Measurements from ENCODE around the gene TYW1. TPM values are rescaled to one million over a fixed set of nuclear protein-coding genes. Genes with fewer than 3 reads are reported as not detected.
"Not testable (repeated sequence)": the region's sequence is repeated elsewhere in the genome, so short reads cannot be mapped to it uniquely, and the experiment has no call there.

The TYW1 gene, protein sequence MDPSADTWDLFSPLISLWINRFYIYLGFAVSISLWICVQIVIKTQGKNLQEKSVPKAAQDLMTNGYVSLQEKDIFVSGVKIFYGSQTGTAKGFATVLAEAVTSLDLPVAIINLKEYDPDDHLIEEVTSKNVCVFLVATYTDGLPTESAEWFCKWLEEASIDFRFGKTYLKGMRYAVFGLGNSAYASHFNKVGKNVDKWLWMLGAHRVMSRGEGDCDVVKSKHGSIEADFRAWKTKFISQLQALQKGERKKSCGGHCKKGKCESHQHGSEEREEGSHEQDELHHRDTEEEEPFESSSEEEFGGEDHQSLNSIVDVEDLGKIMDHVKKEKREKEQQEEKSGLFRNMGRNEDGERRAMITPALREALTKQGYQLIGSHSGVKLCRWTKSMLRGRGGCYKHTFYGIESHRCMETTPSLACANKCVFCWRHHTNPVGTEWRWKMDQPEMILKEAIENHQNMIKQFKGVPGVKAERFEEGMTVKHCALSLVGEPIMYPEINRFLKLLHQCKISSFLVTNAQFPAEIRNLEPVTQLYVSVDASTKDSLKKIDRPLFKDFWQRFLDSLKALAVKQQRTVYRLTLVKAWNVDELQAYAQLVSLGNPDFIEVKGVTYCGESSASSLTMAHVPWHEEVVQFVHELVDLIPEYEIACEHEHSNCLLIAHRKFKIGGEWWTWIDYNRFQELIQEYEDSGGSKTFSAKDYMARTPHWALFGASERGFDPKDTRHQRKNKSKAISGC
- total RNA-seq (2014; rRNA removed; shearing (Covaris generic)), result 16.6 and 17.9 TPM in 2 replicates

DNA sequence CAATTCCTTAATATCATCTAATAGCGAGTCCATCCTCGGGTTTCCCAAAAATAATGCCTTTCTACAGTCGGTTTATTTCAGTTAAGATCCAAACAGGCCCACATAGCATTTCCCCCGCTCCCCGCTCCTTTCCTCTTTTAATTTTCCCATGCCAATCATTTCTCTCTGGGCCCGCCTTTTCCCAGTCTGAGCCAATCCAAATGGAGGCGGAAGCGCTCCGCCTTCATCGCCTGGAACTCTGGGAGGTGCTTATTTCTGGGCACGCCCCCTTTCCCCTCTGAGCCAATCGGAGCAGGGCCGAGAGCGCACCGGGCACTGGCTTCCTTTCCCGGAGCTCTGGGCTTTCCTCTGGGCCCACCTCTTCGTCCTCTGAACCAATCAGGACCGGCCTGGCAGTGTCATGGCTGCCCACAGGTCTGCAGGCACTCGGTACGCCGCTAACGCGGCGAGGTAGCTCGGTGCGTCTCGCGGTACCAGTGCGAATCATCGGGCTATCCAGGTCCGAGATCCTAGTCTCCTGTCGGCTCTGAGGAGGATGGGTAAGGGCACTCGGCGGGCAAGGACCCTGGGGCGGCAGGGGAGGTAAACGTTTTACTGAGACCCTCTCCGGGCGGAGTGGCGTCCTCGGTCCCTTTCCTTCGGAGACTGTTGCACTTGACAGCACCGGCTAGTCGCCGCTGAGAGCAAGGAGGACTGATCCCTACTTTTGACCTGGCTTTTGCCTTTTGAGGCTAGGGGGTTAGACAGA, at the start of gene TYW1:
Gene TYW1, plus strand, starts transcription at position 390 of the 748 bp plus-strand sequence. Its CDS starts 146 bp downstream, at position 536.
- H3K36me3 ChIP-seq (replicated peaks; ENCODE audit: control insufficient read depth, insufficient read depth, low read length); H3K27me3 ChIP-seq (ENCODE audit: control insufficient read depth, insufficient read depth, low read length): not testable (repeated sequence)
- peak; percentile 84 for DNase-seq
- peak within 1 kb of the TSS; percentile 72 for H3K4me3 ChIP-seq (ENCODE audit: insufficient read depth, low read depth, low read length)

DNA sequence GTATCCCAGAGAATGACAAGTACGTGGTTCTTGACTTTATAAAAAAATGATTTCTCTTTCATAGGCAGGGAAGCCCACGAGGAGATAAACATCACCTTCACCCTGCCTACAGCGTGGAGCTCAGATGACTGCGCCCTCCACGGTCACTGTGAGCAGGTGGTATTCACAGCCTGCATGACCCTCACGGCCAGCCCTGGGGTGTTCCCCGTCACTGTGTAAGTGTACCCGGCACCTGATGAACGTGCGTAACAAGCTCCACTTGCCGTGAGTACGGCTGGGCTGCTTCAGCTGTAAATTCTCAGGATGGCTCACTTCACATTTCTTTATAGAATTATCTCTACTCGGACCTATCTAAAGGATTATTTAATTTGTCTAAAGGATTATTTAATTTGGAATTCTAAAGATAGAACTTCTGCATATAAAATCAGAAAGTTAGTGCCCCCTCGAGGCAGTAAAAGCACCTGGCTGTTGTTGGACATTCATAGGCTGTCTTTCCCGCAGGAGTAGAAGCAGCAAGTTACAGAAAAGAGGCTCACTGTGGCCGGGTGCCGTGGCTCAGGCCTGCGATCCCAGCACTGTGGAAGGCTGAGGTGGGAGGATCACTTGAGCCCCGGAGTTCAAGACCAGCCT, 48.0 kb upstream of the TYW1 start:
- no peaks in the 10 kb centered on the region for H3K27me3 ChIP-seq (ENCODE audit: control insufficient read depth, insufficient read depth, low read length)
- H3K4me3 ChIP-seq (ENCODE audit: insufficient read depth, low read depth, low read length), result no peak overlapping the region
- peaks cover 20% of the 10 kb centered on the region for H3K36me3 ChIP-seq (replicated peaks; ENCODE audit: control insufficient read depth, insufficient read depth, low read length)
- DNase-seq, result no peak

DNA sequence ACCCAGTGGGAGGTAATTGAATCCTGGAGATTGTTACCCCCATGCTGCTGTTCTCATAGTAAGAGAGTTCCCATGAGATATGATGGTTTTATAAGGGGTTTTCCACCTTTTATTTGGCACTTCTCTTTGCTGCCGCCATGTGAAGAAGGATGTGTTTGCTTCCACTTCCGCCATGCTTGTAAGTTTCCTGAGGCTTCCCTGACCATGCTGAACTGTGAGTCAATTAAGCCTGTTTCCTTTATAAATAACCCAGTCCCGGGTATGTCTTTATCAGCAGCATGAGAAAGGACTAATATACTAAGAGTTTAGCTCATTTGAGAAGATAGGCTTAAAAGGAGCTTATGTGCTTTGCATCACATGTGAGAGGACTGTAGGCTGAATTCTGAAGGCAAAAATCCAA, 46.3 kb upstream of the TYW1 start:
- no peaks in the 10 kb centered on the region for H3K27me3 ChIP-seq (ENCODE audit: control insufficient read depth, insufficient read depth, low read length)
- H3K4me3 ChIP-seq (ENCODE audit: insufficient read depth, low read depth, low read length), result no peak overlapping the region
- peaks cover 19% of the 10 kb centered on the region for H3K36me3 ChIP-seq (replicated peaks; ENCODE audit: control insufficient read depth, insufficient read depth, low read length)
- no peak for DNase-seq

DNA sequence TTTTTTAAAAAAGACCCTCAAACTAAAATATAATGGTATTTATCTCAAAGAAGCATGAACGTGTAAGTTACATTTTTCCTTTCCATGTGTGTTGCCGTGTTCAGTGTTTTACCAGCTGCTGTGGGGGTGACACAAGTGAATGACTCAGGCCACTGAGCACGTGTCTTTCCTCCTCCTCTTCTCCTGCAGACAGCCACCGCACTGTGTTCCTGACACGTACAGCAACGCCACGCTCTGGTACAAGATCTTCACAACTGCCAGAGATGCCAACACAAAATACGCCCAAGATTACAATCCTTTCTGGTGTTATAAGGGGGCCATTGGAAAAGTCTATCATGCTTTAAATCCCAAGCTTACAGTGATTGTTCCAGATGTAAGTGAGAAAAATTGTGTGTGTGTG, 45.9 kb upstream of the TYW1 start:
- Histone ChIP-seq H3K27me3 (ENCODE audit: control insufficient read depth, insufficient read depth, low read length) (no peaks in the 10 kb centered on the region), H3K4me3 (ENCODE audit: insufficient read depth, low read depth, low read length) (no peak overlapping the region), H3K36me3 (replicated peaks; ENCODE audit: control insufficient read depth, insufficient read depth, low read length) (peaks cover 20% of the 10 kb centered on the region)
- no peak for DNase-seq

DNA sequence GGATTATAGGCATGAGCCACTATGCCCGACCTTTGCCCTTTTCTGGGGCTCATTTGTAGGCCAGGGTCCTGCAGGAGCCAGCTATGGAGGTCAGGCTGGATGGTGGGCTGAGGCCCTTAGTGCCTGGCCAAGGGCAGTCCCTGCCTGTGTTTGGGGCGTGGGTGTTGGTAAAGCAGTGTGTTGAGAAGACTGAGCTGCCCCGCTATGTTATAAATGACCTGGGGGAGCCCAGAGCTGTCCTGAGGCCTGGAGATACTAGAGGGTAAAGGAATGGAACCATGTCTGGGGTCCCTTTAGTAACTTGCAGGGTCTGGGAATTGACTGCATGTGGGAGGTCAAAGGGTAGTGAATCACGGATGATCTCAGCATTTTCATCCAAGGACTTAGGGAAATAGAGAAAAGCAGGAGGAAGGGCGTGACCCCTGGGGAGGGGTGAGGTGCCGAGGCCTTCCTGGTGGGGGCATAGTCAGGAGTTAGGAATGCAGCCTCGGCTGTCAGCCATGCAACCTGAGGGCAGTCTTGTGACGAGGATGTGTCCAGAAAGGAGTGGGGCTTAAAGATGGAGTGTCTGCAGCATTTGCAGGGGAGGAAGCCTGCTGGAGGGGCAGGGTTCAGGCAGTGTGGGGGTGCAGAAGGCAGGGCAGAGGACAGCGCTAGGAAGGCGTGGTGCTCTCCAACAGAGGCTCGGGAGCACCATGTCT, 44.1 kb upstream of the TYW1 start:
- peaks cover 22% of the 10 kb centered on the region for H3K36me3 ChIP-seq (replicated peaks; ENCODE audit: control insufficient read depth, insufficient read depth, low read length)
- H3K4me3 ChIP-seq (ENCODE audit: insufficient read depth, low read depth, low read length), result no peak overlapping the region
- H3K27me3 ChIP-seq (ENCODE audit: control insufficient read depth, insufficient read depth, low read length), result no peaks in the 10 kb centered on the region
- DNase-seq, result peak; percentile 41

DNA sequence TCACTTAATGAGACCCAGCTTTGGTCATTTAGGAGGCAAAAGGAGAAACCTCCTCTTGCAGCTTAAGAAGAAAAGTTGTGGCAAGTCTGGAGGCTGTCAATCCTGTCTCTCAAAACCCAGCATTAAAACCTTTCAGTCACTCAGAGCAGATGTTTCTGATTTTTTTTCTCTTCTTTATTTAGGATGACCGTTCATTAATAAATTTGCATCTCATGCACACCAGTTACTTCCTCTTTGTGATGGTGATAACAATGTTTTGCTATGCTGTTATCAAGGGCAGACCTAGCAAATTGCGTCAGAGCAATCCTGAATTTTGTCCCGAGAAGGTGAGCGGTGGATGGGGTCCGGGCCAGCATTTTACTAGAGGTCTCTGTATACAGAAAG, 43.6 kb upstream of the TYW1 start:
- H3K4me3 ChIP-seq (ENCODE audit: insufficient read depth, low read depth, low read length), result no peak overlapping the region
- H3K27me3 ChIP-seq (ENCODE audit: control insufficient read depth, insufficient read depth, low read length), result no peaks in the 10 kb centered on the region
- no peak for DNase-seq
- H3K36me3 ChIP-seq (replicated peaks; ENCODE audit: control insufficient read depth, insufficient read depth, low read length), result peaks cover 25% of the 10 kb centered on the region

DNA sequence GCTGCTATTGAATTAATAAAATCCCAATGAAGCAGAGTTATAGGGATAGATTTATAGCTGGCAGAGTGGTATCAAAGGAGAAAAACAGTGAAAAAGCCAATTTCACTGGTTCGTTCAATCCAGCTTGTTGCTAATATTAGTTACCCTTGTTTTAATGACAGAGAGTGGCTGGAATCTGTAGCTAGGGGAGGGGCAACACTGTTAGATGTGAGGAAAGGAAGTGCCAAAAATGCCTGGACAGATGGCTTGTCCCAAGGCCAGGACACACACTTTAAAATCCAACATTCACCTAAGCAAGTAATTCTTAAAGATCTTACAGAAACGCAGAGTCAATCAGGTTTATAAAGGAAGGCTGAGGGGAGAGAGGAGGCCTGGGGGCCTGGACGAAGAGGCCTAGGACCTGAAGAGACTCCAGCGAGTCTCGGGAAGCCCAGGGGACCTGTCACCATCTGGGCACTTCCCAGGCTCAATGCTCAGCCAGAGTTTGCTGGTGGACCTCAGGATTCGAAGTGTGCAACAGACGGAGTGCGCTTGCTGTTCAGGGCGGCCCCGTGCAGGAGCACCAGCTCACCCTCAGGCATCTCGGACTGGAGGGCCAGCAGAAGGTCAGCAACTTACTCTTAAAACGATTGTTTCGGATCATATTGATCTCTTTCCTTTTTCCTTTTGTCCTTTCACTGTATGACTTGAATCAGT, 38.9 kb upstream of the TYW1 start:
- DNase-seq, result no peak
- H3K27me3 ChIP-seq (ENCODE audit: control insufficient read depth, insufficient read depth, low read length), result no peaks in the 10 kb centered on the region
- H3K36me3 ChIP-seq (replicated peaks; ENCODE audit: control insufficient read depth, insufficient read depth, low read length), result peaks cover 14% of the 10 kb centered on the region
- H3K4me3 ChIP-seq (ENCODE audit: insufficient read depth, low read depth, low read length), result no peak overlapping the region

DNA sequence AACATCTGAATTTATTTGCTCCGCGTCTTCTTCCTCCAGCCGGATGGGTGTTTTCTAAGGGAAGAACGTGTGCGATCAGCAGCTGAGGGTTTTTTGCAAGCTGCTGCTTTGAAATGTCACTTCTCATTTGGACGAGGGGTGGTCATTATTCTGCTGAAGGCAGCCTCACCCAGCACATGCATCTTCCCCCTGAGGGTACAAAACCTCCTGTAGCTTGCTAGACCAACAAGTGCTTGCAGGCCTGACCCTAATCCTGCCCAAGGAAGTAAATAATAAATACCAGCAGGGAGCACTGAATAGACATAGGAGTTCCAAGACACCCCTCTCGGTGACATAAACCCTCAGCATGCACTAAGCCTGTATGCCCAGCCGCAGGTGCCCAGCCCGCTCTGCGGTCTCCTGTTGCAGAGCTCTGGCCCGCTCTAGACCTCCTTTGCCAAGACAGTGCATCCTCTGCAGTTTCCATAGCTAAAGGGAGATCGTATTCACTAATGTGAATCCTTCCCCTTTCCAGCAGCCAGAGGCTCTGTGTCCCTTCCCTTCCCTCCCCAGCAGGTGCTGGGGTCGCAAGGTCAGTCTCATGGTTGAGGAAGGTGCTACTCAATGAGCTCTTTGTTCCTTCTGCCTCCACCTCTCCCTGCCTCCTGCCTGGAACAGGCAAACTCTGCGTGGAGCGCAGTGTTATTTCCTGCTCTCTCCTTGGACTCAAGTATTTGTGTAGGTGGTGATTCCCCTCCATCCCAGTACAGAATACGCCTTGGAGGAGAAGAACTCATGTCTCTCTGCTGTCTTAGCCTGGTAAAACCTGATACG, 37.9 kb upstream of the TYW1 start:
- Histone ChIP-seq H3K27me3 (ENCODE audit: control insufficient read depth, insufficient read depth, low read length) (no peaks in the 10 kb centered on the region), H3K36me3 (replicated peaks; ENCODE audit: control insufficient read depth, insufficient read depth, low read length) (peaks cover 12% of the 10 kb centered on the region), H3K4me3 (ENCODE audit: insufficient read depth, low read depth, low read length) (no peak overlapping the region)
- DNase-seq, result no peak

DNA sequence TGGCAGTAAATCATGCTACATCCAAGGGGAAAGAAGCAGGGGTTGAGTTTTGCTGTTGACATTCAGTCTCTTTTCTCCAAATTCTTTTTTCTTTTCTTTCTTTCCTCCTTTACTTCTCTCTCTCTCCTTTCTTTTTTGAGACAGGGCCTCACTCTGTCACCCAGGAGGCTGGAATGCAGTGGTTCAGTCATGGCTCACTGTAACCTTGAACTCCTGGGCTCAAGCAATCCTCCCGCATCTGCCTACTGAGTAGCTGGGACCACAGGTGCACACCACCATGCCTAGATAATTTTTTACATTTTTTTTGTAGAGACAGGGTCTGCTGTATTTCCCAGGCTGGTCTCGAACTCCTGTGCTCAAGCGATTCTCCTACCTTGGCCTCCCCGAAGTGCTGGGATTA, 36.4 kb upstream of the TYW1 start:
- H3K27me3 ChIP-seq (ENCODE audit: control insufficient read depth, insufficient read depth, low read length), result no peaks in the 10 kb centered on the region
- peaks cover 11% of the 10 kb centered on the region for H3K36me3 ChIP-seq (replicated peaks; ENCODE audit: control insufficient read depth, insufficient read depth, low read length)
- DNase-seq, result no peak
- no peak overlapping the region for H3K4me3 ChIP-seq (ENCODE audit: insufficient read depth, low read depth, low read length)

DNA sequence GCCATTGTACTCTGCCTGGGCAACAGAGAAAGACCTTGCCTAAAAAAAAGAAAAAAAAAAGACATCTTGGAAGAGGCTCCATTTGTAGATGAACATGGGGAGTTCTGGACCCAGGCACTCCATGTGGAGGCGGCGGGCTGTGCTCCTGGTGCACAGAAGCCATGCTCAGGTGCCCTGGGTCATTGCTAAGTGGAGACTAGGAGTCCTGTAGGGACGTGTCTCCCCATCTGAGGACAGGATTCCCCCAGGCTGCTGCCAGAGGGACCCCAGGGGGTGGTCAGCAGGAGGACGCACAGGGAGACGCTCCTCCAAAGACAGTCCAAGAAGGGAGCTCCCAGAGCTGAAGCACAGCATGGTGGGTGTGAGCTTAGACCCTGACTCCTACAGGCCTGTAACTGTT, 35.5 kb upstream of the TYW1 start:
- Histone ChIP-seq H3K4me3 (ENCODE audit: insufficient read depth, low read depth, low read length) (no peak overlapping the region), H3K36me3 (replicated peaks; ENCODE audit: control insufficient read depth, insufficient read depth, low read length) (peaks cover 7% of the 10 kb centered on the region), H3K27me3 (ENCODE audit: control insufficient read depth, insufficient read depth, low read length) (no peaks in the 10 kb centered on the region)
- DNase-seq, result no peak

DNA sequence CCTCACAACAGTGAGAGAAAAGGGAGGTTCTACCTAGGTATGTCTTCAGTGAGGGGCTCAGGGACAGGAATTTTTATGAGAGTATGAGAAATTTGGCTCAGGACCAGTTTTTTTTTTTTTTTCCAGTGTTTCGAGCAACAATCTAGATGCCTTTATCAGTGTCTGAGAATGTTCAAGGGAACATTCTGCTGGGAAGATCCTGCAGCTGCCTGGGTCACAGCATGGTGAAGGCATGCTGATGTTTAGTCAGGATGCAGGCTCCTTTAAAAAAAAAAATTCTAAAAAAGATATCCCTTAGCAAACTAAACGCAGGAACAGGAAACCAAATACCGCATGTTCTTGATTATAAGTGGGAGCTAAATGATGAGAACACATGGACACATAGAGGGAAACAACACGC, 32.2 kb upstream of the TYW1 start:
- H3K27me3 ChIP-seq (ENCODE audit: control insufficient read depth, insufficient read depth, low read length), result no peaks in the 10 kb centered on the region
- no peaks in the 10 kb centered on the region for H3K36me3 ChIP-seq (replicated peaks; ENCODE audit: control insufficient read depth, insufficient read depth, low read length)
- no peak for DNase-seq
- H3K4me3 ChIP-seq (ENCODE audit: insufficient read depth, low read depth, low read length), result no peak overlapping the region

DNA sequence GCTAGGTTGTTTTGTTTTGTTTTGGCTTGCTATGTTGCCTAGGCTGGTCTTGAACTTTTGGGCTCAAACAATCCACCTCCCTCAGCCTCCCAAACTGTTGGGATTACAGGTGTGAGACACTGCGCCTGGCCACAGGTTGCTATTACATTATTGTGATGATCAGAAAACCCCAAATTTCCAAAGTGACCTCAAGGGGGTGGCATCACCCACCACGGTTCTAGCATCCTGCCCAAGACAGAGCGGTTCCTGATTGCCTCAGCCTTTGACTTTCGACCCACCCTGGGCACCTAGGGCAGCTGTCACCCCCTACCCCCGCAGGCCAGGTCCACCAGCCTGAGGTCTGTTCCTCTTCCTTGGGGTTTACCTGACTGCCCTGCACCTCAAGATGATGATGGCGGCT, 29.6 kb upstream of the TYW1 start:
- DNase-seq, result no peak
- Histone ChIP-seq H3K27me3 (ENCODE audit: control insufficient read depth, insufficient read depth, low read length) (no peaks in the 10 kb centered on the region), H3K36me3 (replicated peaks; ENCODE audit: control insufficient read depth, insufficient read depth, low read length) (no peaks in the 10 kb centered on the region), H3K4me3 (ENCODE audit: insufficient read depth, low read depth, low read length) (no peak overlapping the region)

DNA sequence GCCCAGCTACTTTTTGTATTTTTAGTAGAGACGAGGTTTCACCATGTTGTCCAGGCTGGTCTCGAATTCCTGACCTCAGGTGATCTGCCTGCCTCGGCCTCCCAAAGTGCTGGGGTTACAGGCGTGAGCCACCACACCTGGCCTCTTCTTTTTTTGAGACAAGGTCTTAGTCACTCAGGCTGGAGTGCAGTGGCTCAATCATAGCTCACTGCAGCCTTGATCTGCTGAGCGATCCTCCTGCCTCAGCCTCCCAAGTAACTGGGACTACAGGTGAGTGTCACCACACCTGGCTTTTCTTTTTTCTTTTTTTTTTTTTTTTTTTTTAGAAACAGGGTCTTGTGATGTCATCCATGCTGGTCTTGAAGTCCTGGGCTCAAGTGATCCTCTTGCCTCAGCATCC, 27.6 kb upstream of the TYW1 start:
- H3K4me3 ChIP-seq (ENCODE audit: insufficient read depth, low read depth, low read length); DNase-seq; H3K27me3 ChIP-seq (ENCODE audit: control insufficient read depth, insufficient read depth, low read length); H3K36me3 ChIP-seq (replicated peaks; ENCODE audit: control insufficient read depth, insufficient read depth, low read length): not testable (repeated sequence)

Measured in H7 (cell line).